ENCODE data around the gene NCOA4.
"Not testable (repeated sequence)": the region's sequence is repeated elsewhere in the genome, so short reads cannot be mapped to it uniquely, and the experiment has no call there.

The NCOA4 gene

GRCh38 chr10:46019177-46019528 is 11.3 kb downstream of the NCOA4 start:
- no peak for DNase-seq

DNA sequence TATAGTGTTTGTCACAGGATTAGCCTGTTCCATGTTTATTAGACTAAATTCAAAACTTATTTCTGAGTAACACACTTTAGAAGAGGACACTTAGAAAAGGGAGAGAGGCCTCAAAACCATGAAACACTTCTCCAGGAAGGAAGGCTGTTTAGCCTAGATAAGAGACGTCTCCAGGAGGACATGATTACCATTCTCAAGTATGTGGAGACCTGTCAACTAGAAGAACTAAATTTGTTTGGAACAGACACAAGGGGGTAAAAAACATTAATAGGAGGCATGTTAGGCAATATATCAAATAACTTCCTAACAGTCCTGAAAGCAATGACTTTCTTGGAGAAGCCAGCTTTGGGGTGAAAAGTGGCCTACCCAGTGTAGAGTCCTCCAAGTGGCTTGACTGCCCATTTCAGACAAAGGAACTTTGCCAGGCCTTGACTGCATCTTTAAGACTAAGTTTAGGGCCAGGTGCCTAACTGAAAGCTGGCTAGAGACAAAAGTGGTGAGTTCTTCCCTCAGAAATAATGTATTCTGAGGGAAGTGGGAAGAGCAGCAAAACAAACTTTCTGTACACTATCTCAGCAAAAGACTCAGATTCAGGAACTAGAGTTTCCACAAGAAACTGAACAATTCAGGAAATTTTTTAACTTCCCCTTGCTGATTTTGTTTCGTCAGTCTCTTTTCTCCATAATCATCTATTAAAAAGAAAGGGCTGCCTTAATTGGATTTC is 11.8 kb downstream of the NCOA4 start:
- DNase-seq = no peak

GRCh38 chr10:46017733-46018132 is 12.7 kb downstream of the NCOA4 start:
- DNase-seq = no peak

GRCh38 chr10:46016811-46017210 is 13.6 kb downstream of the NCOA4 start:
- DNase-seq = no peak

DNA sequence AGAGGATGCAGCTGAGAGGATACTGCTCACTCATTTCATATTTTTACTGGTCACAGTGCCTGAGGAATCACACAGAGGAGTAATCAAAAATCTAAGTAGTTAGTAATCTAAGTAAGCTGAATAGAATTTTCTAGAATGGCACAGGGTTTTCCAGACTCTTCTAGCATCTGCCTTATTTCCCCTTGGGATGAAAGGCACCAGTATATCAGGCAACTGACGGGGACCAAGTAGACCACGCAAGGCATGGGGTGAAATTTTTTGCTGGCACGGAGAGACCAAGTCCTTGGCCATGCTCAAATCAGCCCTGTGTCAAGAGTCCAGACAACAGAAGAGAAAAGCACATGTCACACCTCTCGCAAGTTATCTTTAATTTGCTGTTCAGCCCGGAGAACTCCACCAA is 14.2 kb downstream of the NCOA4 start:
- DNase-seq = no peak

GRCh38 chr10:46014683-46015405 is 15.6 kb downstream of the NCOA4 start:
- no peak for DNase-seq

- no peak for DNase-seq
Measured at GRCh38 chr10:46014206-46014605, 16.2 kb downstream of the NCOA4 start.

GRCh38 chr10:46012746-46013145 is 17.7 kb downstream of the NCOA4 start:
- no peak for DNase-seq

DNA sequence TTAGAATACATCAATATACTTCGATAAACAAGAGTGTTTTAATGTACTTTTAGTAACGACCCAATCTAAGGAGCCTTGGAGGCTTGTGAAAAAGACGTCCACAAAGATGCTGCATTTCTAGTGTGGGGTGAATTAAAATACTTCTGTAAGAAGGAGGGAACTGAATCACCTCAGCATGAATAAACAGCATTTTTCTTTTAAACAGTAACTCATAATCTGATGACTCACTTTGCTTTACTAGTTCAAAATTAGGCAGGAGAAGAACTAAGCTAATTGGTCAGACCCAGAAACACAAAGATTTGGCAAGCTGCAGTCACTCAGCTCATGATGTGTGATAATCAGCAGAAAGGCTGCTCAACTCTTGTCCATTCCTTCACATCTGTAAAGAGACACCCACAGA is 24.2 kb downstream of the NCOA4 start:
- DNase-seq = no peak

DNA sequence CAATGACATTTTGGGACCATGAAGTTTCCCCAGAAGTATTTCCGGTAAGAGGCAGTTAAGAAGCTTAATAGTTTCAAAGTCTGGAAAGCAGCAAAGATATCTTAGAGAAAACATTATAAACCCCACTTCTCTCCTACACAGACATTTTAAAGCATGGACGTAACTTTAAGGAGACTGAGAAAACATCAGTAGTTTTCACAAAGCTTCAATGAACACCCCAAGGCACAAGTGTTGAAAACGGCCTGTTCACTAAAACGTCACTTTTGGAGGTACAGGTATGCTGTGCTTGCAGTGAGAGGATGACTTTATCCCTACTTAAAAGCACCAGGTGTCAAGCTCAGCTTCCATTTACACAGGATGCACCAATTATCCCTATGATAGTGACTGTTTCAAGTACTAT is 25.0 kb downstream of the NCOA4 start:
- DNase-seq = no peak

GRCh38 chr10:46004963-46005362 is 25.5 kb downstream of the NCOA4 start:
- DNase-seq = no peak

DNA sequence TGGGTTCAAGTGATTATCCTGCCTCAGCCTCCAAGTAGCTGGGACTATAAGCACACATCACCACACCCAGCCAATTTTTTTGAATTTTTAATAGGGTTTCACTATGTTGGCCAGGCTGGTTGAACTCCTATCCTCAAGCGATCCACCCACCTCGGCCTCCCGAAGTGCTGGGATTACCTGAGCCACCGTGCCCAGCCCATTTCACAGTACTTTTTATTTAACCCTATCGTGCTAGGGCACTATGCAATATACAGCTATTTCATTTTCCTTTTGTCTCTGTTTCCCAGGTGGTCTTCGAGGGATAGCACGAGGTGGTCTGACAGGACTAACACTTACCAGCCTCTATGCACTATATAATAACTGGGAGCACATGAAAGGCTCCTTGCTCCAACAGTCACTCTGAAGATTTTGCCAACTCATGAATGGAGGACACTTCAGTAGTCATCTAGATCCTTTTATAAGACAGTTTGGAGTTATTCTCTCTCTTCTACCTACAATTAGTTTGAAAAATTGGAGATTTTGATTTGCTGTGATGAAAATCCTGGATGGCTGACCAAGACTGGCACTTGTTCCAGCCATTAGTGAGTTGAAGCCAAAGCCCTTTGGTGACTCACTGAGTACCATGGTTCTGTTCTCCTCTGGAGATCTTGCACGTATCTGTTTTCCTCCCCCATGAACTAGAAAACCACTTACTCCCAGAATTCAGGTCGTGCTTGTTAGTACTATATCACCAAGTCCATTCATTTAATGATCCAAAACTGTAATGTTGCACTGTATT is 27.3 kb downstream of the NCOA4 start:
- DNase-seq = no peak

GRCh38 chr10:46002189-46002687 is 28.2 kb downstream of the NCOA4 start:
- not testable (repeated sequence) for DNase-seq

DNA sequence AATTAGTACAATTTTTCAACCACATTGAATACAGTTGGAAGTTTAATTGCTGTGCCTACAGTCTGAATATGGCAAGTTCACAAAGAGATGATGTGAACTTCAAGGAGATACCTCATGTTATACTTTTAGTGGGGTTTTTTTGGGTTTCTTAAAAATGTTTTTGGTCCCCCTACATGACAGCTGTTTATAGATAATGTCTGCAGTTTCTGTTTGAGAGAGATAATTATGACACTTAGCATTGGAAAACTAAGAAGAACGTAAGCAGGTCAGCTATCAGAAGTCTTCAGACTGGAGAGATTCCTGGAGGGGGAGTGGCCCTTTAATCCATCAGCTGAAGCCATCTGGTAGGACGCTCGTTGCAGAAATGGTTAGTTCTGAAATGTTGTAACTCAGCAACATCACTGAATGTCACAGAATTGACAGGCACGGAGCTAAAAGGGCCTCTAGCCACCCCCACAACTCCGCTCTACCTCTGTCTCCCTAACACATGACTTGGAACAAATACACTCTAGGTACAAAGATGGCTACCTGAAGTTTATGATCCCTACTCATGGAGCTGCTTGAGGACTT is 29.2 kb downstream of the NCOA4 start:
- no peak for DNase-seq

DNA sequence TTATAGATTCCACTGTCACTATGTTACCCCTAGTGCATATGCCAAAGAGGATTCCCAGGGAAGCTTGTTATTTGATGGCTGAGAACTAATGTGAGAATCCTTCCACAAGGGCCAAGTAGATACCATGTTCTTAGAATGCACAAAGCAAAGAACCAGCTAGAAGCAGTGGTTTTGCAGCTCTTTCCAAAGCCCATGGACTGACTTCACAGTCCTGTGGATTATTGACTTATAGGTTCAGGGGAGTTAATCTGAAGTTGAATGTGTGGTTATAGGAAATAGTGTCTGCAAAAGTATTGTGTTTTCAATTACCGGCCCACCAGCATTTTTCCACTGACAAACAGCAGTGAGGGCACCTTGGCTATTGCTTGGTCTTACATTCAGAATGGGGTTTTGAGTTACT is 29.9 kb downstream of the NCOA4 start:
- no peak for DNase-seq

DNA sequence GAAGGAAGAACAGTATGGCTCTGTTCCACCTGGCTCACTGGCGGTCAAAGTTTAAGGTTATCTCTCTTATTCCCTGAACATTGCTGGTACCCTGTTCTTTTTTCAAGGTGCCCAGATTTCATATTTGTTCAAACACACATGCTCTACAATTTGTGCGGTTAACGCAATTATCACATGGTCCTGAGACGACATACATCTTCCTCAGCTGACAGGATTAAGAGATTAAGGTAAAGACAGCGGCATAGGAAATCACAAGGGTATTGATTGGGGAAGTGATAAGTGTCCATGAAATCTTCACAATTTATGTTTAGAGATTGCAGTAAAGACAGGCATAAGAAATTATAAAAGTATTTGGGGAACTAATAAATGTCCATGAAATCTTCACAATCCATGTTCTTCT is 30.5 kb downstream of the NCOA4 start:
- DNase-seq = not testable (repeated sequence)

GRCh38 chr10:45997994-45998763 is 32.2 kb downstream of the NCOA4 start:
- DNase-seq = no peak

- DNase-seq = no peak
Measured at GRCh38 chr10:45997557-45997956, 32.9 kb downstream of the NCOA4 start.

DNA sequence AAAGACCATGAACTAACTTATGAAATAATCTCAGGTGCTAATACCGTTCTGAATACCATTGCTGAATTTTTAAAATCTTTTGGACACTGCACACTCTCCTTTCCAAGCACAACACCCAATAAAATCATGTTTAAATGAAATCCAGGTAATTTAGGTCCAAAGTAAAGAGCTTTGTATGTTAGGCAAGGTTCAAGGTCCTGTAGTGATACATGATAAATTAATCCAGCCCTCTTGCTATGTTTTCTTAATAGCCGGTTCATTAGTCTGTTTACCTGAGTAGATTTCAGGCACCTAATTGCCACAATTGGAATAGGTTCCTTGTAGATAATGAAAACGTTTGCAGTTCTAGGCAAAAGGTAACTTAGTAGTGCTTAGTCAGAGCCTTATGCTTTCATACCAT is 44.8 kb downstream of the NCOA4 start:
- not testable (repeated sequence) for DNase-seq

- not testable (repeated sequence) for DNase-seq
Measured at GRCh38 chr10:45984473-45984872, 46.0 kb downstream of the NCOA4 start.

DNA sequence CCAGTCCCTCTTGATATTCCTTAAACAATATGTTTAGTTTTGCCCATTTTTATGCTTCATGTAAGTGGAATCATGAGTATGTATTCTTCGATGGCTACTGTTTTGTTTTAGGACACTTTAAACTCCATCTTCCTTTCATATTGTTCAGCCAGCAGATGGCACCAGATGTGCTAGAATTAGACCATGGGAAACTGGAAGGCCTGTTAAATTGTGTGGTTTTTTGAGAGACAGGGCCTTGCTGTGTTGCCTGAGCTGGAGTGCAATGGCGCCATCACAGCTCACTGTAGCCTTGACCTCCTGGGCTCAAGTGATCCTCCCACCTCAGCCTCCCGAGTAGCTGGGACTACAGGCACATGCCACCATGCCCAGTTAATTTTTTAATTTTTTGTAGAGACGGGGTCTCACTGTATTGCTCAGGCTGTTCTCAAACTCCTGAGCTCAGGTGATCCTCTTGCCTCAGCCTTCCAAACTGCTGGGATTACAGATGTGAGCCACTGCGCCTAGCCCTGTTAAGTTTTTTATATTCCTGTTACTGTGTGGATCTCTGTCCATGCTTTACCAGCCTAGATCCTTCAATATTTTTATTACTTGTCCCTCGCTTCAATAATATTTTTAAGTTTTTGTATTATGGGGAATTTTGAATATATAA is 46.8 kb downstream of the NCOA4 start:
- peak; percentile 62 for DNase-seq

DNA sequence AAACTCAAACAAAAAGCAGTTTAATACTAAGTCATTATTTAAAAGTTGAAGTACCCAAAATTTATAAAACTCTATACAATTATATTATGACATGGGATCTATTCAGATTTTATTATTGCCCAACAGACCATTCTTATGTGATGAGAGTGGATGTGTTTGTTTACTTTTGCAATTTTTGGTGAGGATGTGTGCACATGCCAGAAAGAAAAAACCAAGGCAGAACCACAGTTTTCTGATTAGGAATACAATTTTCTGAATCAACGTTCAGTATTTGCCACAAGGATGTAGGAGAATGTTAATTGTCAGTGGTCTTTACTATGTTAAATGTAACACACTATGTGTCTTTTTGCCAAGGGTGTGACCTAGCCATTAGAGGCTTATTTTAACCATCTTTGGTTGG is 49.1 kb downstream of the NCOA4 start:
- not testable (repeated sequence) for DNase-seq
